Testis (tissue), 3 donors: ENCODE data around the gene SFMBT2. TPM values are rescaled to one million over a fixed set of nuclear protein-coding genes. Genes with fewer than 3 reads are reported as not detected.

Source experiments
- DNase-seq: peaks from one replicate; pipeline ENCODE4 v3.0.0-alpha.2; 2019
- H3K27ac ChIP-seq, 2 donors: fragments of 200-600 bp; sonication (generic); one replicate each; pipeline ENCODE4 v1.5.1; 2019
- H3K27me3 ChIP-seq: fragments of 200-600 bp; sonication (generic); one replicate; pipeline ENCODE4 v1.5.1; 2019
- H3K36me3 ChIP-seq: fragments of 200-600 bp; sonication (generic); one replicate; pipeline ENCODE4 v1.5.1; 2017; ENCODE audit warnings: low read depth; ENCODE audit errors: missing control alignments
- H3K4me1 ChIP-seq: fragments of 200-600 bp; sonication (generic); one replicate; pipeline ENCODE4 v1.5.1; 2019
- H3K4me3 ChIP-seq, 2 donors: fragments of 200-600 bp; sonication (generic); one replicate each; pipeline ENCODE4 v1.5.1; 2017 to 2019
- H3K9me3 ChIP-seq: fragments of 200-600 bp; sonication (generic); one replicate; pipeline ENCODE4 v1.5.1; 2017
- CTCF ChIP-seq, 3 experiments: fragments of 450-650 bp in 2 of 3; fragments of 200-600 bp in 1 of 3; sonication (generic) in 1 of 3; IDR thresholded peaks; one replicate each; pipeline ENCODE4 v1.5.1; 2016 to 2019; ENCODE audit warnings: antibody characterized with exemption in 3 of 3, mild to moderate bottlenecking in 2 of 3, moderate library complexity in 1 of 3
- POLR2A ChIP-seq: fragments of 450-650 bp; IDR thresholded peaks from one replicate; pipeline ENCODE4 v1.6.1; 2017; ENCODE audit warnings: antibody characterized with exemption, mild to moderate bottlenecking, moderate library complexity
- WGBS, 2 donors: methylation state at CpG; one replicate each; pipeline ENCODE4 v1.1.5; 2018; 5-methylcytosine and 5-hydroxymethylcytosine counted together
- intact Hi-C: fragments of 100-400 bp; cut with DNase I; formaldehyde crosslinking; loops from one replicate; pipeline ENCODE4 v1.15.1; 2023; ENCODE audit warnings: low total_unique reads
- polyA plus RNA-seq: library from polyadenylated mRNA; stranded (reverse); fragments of 350-450 nt; fragmentation: Illumina TruSeq; extraction: RNeasy Lipid Tissue Mini Kit (QIAGEN cat#74804); gene quantifications from one replicate; pipeline ENCODE4 v1.2.3, GENCODE V29; 2014; ENCODE audit warnings: low read depth, low replicate concordance; ENCODE audit not compliant: insufficient read depth
- total RNA-seq, 2 donors: library from RNA; depleted of rRNA; stranded (reverse); fragments of >200 nt; gene quantifications; one replicate each; pipeline ENCODE4 v1.2.3, GENCODE V29; 2016

The SFMBT2 gene
- total and polyA plus RNA-seq, 3 donors from 2014 or later: 3.6 to 8.5 (median 7.6) TPM

- no peaks in the 10 kb centered on the region for H3K27me3 ChIP-seq
- no peaks in the 10 kb centered on the region for H3K36me3 ChIP-seq
- intact Hi-C loops: no loop called here
- WGBS, 2 donors: 89 to 93% methylated on average over 5 of the region's 5 CpGs
- H3K27ac ChIP-seq: no peak overlapping the region
- DNase-seq: no peak
- TF ChIP-seq POLR2A (no peak), CTCF (IDR thresholded peaks at IDR 0.05) (no peak)
- no peaks in the 10 kb centered on the region for H3K9me3 ChIP-seq
- no peak overlapping the region for H3K4me3 ChIP-seq
- H3K4me1 ChIP-seq: no peaks in the 10 kb centered on the region
Measured at GRCh38 chr10:7159517-7159916, 251.3 kb downstream of the SFMBT2 start.

- intact Hi-C loops: no loop called here
- WGBS, 2 donors: 57 to 64% methylated on average over 2 of the region's 2 CpGs
- H3K9me3 ChIP-seq: no peaks in the 10 kb centered on the region
- H3K27ac ChIP-seq: no peak overlapping the region
- no peaks in the 10 kb centered on the region for H3K27me3 ChIP-seq
- no peaks in the 10 kb centered on the region for H3K4me1 ChIP-seq
- H3K4me3 ChIP-seq: no peak overlapping the region
- TF ChIP-seq CTCF (IDR thresholded peaks at IDR 0.05): no peak
- TF ChIP-seq POLR2A: no peak
- no peak for DNase-seq
- H3K36me3 ChIP-seq: no peaks in the 10 kb centered on the region
Measured at GRCh38 chr10:7157091-7157490, 253.7 kb downstream of the SFMBT2 start.

- intact Hi-C loops: no loop called here
- H3K9me3 ChIP-seq: no peaks in the 10 kb centered on the region
- 89 to 97% methylated on average over 1 of the region's 1 CpG for WGBS, 2 donors
- no peak overlapping the region for H3K4me3 ChIP-seq
- H3K36me3 ChIP-seq: no peaks in the 10 kb centered on the region
- TF ChIP-seq CTCF (IDR thresholded peaks at IDR 0.05) (no peak), POLR2A (no peak)
- no peak overlapping the region for H3K27ac ChIP-seq
- DNase-seq: no peak
- H3K27me3 ChIP-seq: no peaks in the 10 kb centered on the region
- H3K4me1 ChIP-seq: no peaks in the 10 kb centered on the region
Measured at GRCh38 chr10:7153750-7154149, 257.1 kb downstream of the SFMBT2 start.

GRCh38 chr10:7152982-7153381, 257.9 kb downstream of the SFMBT2 start:
- 80 to 93% methylated on average over 3 of the region's 3 CpGs for WGBS, 2 donors
- Histone ChIP-seq H3K27ac (no peak overlapping the region), H3K4me3 (no peak overlapping the region), H3K36me3 (no peaks in the 10 kb centered on the region), H3K4me1 (no peaks in the 10 kb centered on the region), H3K9me3 (no peaks in the 10 kb centered on the region), H3K27me3 (no peaks in the 10 kb centered on the region)
- TF ChIP-seq CTCF (IDR thresholded peaks at IDR 0.05) (no peak), POLR2A (no peak)
- intact Hi-C loops: no loop called here
- no peak for DNase-seq

- Histone ChIP-seq H3K36me3 (no peaks in the 10 kb centered on the region), H3K27ac (no peak overlapping the region), H3K4me3 (no peak overlapping the region), H3K27me3 (no peaks in the 10 kb centered on the region), H3K4me1 (no peaks in the 10 kb centered on the region), H3K9me3 (no peaks in the 10 kb centered on the region)
- 75 to 80% methylated on average over 2 of the region's 2 CpGs for WGBS, 2 donors
- intact Hi-C loops: no loop called here
- DNase-seq: no peak
- TF ChIP-seq POLR2A (no peak), CTCF (IDR thresholded peaks at IDR 0.05) (no peak)
Measured at GRCh38 chr10:7152341-7152740, 258.5 kb downstream of the SFMBT2 start.
